Upper lobe of right lung (tissue), 1 donor: ENCODE measurements around the gene ABHD16A. TPM values are rescaled to one million over a fixed set of nuclear protein-coding genes. Genes with fewer than 3 reads are reported as not detected.

ENCODE experiments used
- ATAC-seq: fragments of 200-7000 bp; cut with Tn5 transposase; one replicate; pipeline ENCODE4 v1.9.1; 2020; ENCODE audit warnings: mild to moderate bottlenecking, moderate library complexity
- DNase-seq: peaks from one replicate; pipeline ENCODE4 v3.0.0-alpha.2; 2020
- H3K27ac ChIP-seq: fragments of 200-600 bp; one replicate; pipeline ENCODE4 v1.8.0; 2022
- H3K27me3 ChIP-seq: fragments of 200-600 bp; one replicate; pipeline ENCODE4 v1.8.0; 2022; ENCODE audit warnings: mild to moderate bottlenecking
- H3K36me3 ChIP-seq: fragments of 200-600 bp; one replicate; pipeline ENCODE4 v1.8.0; 2022
- H3K4me1 ChIP-seq: fragments of 200-600 bp; one replicate; pipeline ENCODE4 v1.8.0; 2022
- H3K4me3 ChIP-seq: fragments of 200-600 bp; one replicate; pipeline ENCODE4 v1.8.0; 2022; ENCODE audit warnings: mild to moderate bottlenecking
- H3K9me3 ChIP-seq: fragments of 200-600 bp; one replicate; pipeline ENCODE4 v1.8.0; 2022
- intact Hi-C: fragments of 100-400 bp; cut with DNase I; formaldehyde crosslinking; loops from one replicate; pipeline ENCODE4 v1.11.0; 2022
- total RNA-seq: library from RNA; stranded (reverse); fragmentation: NEBNext Ultra II Directional; extraction: Animal tissue kit (Norgen Biotek cat#: 25700); gene quantifications from one replicate; pipeline ENCODE4 v1.2.1, GENCODE V29; 2021
- TF ChIP-seq, protein P1 (sequence below): fragments of 200-600 bp; IDR thresholded peaks from one replicate; pipeline ENCODE4 v1.8.0; 2022; ENCODE audit warnings: antibody characterized with exemption
- donor health status: DM: no; HTN: yes; CAD: no; lungs with severe emphysema.

ABHD16A gene
- total RNA-seq, 1 donor from 2014 or later = 55.8 TPM

DNA sequence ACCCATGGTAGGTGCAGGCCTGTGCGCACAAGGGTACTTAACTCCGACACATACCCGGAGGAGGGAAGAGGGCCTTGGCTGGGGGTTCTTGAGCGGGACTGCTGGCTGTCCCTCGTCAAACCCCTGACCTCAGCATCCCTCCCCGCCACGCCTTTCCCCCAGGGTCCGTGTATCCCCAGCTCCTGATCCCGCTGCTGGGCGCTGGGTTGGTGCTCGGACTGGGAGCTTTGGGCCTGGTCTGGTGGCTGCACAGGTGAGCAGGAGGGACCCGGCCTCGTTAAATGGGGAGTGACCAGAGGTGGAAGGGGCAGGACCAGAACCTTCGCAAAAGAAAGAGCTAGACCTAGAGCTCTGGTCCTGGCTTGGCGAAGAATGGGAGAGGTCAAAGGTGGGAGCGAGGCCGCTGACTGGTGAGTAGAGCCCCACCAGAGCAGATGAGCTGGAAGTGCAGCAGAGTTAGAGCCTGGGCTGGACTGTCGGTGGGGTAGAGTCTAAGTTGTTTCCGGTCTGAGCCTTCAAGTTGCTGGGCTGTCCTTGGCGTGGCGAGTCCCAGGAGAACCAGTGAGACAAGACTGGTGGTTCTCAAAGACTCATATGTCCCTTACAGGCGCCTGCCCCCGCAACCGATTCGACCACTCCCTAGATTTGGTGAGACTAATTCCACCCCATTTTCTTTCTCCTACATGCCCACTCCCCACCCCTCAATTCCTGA, 21.0 kb upstream of the ABHD16A start:
- no peaks in the 10 kb centered on the region for H3K27me3 ChIP-seq
- intact Hi-C loops = no loop called here
- no peak for ATAC-seq
- TF ChIP-seq, protein P1, sequence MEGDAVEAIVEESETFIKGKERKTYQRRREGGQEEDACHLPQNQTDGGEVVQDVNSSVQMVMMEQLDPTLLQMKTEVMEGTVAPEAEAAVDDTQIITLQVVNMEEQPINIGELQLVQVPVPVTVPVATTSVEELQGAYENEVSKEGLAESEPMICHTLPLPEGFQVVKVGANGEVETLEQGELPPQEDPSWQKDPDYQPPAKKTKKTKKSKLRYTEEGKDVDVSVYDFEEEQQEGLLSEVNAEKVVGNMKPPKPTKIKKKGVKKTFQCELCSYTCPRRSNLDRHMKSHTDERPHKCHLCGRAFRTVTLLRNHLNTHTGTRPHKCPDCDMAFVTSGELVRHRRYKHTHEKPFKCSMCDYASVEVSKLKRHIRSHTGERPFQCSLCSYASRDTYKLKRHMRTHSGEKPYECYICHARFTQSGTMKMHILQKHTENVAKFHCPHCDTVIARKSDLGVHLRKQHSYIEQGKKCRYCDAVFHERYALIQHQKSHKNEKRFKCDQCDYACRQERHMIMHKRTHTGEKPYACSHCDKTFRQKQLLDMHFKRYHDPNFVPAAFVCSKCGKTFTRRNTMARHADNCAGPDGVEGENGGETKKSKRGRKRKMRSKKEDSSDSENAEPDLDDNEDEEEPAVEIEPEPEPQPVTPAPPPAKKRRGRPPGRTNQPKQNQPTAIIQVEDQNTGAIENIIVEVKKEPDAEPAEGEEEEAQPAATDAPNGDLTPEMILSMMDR = no peak
- H3K4me3 ChIP-seq = no peak overlapping the region
- peaks cover 33% of the 10 kb centered on the region for H3K4me1 ChIP-seq
- DNase-seq = no peak
- no peaks in the 10 kb centered on the region for H3K9me3 ChIP-seq
- no peaks in the 10 kb centered on the region for H3K36me3 ChIP-seq
- no peak overlapping the region for H3K27ac ChIP-seq

DNA sequence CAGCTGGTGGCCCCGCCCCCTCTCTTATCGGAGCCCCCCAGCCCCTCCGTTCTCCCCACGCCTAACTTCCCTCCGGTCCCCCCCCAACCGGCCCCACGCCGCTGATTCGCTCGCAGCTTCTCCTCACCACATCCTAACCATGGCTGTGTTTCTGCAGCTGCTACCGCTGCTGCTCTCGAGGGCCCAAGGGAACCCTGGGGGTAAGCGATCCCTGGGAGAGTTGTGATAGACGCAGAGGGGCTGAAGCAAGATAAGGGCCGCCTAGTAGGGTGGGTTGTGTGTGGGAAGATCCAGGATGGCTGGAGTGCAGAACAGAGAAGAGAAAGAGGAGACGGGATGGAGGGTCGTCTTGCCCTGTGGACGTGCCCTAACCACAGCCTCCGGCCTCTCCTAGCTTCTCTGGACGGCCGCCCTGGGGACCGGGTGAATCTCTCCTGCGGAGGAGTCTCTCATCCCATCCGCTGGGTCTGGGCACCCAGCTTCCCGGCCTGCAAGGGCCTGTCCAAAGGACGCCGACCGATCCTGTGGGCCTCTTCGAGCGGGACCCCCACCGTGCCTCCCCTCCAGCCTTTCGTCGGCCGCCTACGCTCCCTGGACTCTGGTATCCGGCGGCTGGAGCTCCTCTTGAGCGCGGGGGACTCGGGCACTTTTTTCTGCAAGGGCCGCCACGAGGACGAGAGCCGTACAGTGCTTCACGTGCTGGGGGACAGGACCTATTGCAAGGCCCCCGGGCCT, 20.3 kb upstream of the ABHD16A start, which contains the start of gene MPIG6B:
Gene MPIG6B, plus strand, starts transcription at position 129 of the 735 bp plus-strand sequence. Its CDS starts 11 bp downstream, at position 140.
- Histone ChIP-seq H3K4me1 (peaks cover 28% of the 10 kb centered on the region), H3K4me3 (no peak within 1 kb of the TSS), H3K27ac (no peak within 1 kb of the TSS), H3K36me3 (no peaks in the 10 kb centered on the region), H3K9me3 (no peaks in the 10 kb centered on the region), H3K27me3 (no peaks in the 10 kb centered on the region)
- intact Hi-C loops = no loop called here
- TF ChIP-seq, protein P1 = no peak
- DNase-seq (no peak), ATAC-seq (no peak)

GRCh38 chr6:31722173-31722572, 19.0 kb upstream of the ABHD16A start:
- H3K4me3 ChIP-seq = no peak overlapping the region
- no peak for ATAC-seq
- H3K27ac ChIP-seq = no peak overlapping the region
- no peaks in the 10 kb centered on the region for H3K27me3 ChIP-seq
- TF ChIP-seq, protein P1 = no peak
- intact Hi-C loops = no loop called here
- no peaks in the 10 kb centered on the region for H3K9me3 ChIP-seq
- H3K4me1 ChIP-seq = peaks cover 15% of the 10 kb centered on the region
- no peaks in the 10 kb centered on the region for H3K36me3 ChIP-seq
- no peak for DNase-seq

DNA sequence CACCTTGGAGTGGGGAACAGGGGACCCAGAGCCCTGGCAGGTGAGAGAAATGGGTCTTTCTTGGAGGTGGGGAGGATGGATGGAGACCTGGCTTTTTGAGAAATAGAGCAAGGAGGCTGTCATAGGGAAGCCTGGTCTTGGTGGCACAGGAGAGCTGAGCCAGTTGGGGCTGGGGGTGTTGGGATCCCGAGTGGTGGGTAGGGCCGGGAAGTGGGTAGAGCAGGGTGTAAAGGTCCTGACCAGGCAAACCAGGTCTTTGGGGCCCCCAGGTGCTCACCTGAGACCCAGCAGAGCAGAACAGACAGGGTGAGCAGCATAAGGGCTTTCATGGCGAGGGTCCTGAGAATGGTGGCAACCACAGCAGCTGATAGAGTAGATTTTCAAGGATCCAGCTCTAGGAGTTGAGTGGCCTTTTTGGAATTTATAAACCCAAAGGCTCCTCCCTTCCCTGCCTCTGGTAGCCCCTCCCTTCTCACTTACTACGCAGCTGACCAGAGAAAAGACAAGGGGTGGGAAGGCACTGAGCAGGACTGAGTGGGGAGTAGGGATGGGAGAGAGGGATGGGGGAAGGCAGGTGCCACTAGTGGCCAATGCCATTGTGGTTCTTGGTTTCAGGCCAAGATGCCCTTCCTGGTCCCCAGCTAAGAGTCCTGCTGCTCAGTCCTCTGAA, 18.4 kb upstream of the ABHD16A start, which contains the start of gene LY6G6C:
Gene LY6G6C, minus strand, starts transcription at position 396 of the 670 bp plus-strand sequence. Its CDS starts 67 bp downstream, at position 329.
- DNase-seq = no peak
- Histone ChIP-seq H3K36me3 (no peaks in the 10 kb centered on the region), H3K27ac (no peak within 1 kb of the TSS), H3K4me1 (peaks cover 9% of the 10 kb centered on the region), H3K9me3 (no peaks in the 10 kb centered on the region), H3K4me3 (no peak within 1 kb of the TSS), H3K27me3 (no peaks in the 10 kb centered on the region)
- intact Hi-C loops = no loop called here
- TF ChIP-seq, protein P1 = no peak
- ATAC-seq = no peak

DNA sequence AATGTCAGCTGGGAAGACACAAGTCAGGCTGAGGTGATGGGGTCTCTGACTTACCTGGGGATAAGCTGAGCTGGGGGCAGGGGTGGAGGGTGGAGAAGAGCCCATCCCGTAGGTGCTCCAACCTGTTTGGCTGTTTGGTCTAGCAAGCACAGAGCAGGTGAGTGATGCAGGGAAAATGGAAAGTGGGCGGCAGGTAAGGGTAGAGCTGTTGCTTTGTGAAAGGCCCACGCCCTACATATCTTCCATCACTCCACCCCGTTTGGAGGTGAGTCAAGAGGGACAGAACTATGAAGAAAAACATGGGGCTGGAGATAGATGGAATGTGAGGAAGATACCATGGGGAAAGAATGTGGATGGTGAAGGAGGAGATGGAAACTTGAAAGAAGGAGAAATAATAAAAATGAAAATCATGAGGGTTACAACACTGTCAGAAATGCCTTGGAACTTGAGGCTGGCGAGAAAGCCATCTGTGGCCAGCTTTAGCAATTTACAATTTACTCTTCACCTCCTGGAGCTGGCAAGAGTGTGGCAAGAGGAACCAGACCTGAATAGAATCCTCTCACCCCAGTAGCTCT, 17.2 kb upstream of the ABHD16A start:
- intact Hi-C loops = no loop called here

More for the DNA sequence above, 17.2 kb upstream of the ABHD16A start:
- no peak overlapping the region for H3K4me3 ChIP-seq
- H3K4me1 ChIP-seq = no peaks in the 10 kb centered on the region
- TF ChIP-seq, protein P1 = no peak
- H3K27ac ChIP-seq = no peak overlapping the region
- DNase-seq = no peak
- H3K27me3 ChIP-seq = no peaks in the 10 kb centered on the region
- no peaks in the 10 kb centered on the region for H3K36me3 ChIP-seq
- H3K9me3 ChIP-seq = no peaks in the 10 kb centered on the region
- ATAC-seq = no peak
